HG03439 (cell line): ENCODE results near the gene ZNF821.
"Not testable (repeated sequence)": the region's sequence is repeated elsewhere in the genome, so short reads cannot be mapped to it uniquely, and the experiment has no call there.

Source experiments
- ATAC-seq: cut with Tn5 transposase; IDR thresholded peaks from one replicate; pipeline ENCODE4 v1.9.1; 2021; ENCODE audit warnings: mild to moderate bottlenecking, moderate library complexity; ENCODE audit not compliant: unreplicated experiment

The ZNF821 gene

DNA sequence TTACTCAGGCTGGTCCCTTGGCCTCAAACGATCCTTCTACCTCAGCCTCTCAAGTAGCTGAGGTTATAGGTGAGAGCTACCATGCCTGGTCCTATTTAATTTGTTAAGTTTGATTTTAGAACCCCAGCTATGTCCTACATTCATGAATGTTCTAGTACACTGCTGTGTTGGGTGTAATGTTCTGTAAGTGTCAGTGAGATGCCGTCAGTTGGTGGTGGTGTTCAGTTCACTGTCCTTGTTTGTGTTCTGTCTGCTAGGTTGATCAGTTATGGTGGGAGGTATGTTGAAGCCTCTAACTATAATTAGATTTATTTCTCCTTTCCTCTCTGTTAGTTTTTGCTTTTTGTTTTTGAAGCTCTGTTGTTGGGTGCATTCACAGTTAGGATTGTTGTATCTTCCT, 19.6 kb upstream of the ZNF821 start:
- no peak for ATAC-seq

DNA sequence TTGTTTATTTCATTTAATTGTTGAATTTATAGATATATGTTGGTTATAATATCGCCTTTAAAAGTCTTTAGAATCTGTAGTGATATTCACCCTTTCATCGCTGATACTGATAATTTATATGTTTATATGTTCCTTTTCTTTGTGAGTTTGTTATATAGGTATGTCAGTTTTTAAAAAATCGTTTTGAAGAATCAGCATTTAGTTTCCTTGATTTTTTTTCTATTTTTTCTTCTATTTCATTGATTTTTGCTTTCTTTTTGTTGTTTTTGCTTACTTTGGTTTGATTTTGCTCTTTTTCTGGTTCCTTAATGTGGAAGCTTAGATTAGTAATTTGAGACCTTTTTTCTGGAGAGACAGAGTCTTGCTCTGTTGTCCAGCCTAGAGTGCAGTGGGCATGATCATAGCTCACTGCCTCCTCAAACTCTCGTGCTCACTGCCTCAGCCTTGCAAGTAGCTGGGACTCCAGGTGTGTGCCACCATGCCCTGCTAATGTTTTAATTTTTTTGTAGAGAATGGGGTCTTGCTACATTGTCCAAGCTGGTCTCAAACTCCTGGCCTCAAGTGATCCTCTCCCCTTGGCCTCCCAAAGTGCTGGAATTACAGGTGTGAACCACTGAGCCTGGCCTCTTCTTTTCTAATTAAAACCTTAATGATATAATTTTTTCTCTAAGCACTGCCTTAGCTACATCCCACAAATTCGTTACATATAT, 18.8 kb upstream of the ZNF821 start:
- no peak for ATAC-seq

DNA sequence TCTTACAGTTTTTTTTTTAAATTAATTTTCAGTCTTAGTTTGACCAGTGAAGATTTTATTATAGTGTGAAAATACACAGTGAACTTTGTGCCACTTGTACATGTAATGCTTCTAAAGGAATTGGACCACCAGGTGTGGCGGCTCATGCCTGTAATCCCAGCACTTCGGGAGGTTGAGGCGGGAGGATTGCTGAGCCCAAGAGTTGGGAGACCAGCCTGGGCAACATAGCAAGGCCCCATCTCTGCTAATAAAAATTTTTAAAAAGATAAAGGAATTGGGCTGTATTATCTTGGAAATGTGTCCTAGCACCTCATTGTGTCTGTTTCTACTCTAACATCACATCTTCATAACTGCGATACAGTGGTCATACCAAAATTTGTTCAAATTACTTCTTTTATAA, 15.2 kb upstream of the ZNF821 start:
- ATAC-seq = no peak

DNA sequence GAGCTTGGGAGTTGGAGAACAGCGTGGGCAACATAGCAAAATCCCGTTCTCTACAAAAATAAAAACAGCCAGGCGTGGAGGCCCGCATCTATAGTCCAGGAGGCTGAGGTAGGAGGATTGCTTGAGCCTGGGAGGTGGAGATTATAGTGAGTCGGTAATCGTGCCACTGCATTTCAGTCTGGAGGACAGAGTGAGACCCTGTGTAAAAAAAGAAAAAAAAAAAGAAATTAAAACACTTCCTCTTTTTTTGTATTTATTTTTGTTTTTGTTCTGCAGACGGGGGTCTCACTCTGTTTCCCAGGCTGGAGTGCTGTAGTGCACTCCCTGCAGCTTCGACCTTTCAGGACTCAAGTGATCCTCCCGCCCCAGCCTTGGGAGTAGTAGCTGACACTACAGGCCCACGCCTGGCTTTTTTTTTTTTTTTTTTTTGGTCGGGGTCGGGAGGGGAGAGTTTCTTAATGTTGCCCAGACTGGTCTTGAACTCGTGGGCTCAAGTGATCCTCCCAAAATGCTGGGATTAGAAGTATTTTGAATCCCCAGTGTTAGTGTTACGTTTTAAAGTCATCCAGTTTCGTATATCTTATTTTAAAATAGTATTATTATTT, 12.9 kb upstream of the ZNF821 start:
- no peak for ATAC-seq

DNA sequence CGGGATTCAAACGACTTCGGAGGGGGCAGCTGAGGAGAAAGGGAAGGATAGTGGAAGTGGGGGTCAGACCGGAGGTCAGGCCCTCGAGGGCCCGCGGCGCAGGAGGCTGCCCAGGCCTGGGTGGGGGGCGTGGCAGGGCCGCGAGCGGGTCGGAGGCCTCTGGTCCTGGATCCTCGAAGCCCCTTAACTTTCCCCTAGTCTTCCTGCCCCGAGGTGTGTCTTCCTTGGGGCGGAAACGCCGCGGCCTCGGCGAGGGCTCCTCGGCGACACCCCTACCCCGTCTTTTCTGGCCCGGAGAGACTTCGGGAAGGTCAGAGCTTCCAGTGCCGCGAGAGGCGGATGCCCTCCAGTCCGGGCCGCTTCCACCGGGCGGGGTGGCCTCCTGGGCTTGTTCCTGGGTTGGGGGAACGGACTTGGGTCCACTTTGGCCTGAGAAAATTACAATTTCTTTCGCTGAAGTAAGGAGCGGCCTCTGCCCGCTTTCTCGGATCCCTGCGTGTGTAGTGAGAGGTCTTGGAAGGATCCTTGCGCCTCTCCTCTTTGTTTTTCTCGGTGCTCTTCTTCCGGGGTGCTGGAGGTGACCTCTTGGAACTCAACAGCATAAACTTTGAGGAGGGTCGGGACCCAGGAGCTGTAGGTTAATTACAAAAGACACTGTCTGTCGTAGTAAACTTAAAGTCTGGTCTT, 11.8 kb upstream of the ZNF821 start:
- ATAC-seq = peak; percentile 29

DNA sequence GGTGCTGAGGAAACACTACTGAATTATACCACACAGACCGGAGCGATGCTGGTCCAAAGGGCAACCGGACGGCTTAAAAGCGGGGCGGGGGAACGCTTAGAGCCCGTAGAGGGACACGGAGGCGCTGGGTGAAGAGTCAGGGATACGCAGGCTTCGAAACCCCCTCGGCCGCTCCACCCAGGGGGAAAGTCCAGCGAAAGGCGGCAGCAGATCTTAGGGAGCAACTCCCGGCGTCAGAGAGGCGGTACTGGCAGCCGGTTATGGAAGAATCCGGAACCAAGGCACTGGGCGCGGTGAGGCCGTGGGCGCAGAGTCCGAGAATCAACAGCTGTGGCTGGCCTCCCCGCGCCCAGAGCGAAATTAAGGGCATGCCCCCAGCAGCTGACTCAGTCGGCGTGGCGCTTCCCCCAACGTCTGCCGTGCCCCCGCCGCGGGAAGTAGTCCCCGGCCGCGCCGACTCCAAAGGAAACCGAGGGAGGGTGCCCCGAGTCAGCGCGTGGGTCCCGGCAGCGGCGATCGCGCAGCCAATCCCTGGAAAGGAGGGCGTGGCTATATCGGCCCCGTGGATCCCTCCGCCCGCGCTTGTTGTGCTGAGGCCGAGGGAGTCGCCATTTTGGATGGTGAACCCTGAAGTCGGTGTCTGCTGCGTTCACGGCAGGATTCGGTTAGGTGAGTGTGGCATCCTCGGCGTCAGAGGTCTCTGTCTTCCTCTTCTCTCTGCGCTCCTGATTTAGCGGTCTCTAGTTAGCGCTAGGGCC, 11.1 kb upstream of the ZNF821 start, which contains the start of gene IST1:
Gene IST1 (plus strand): TSS at position 611 of the 758 bp plus-strand sequence. CDS start 20,110 bp downstream, outside the sequence.
- ATAC-seq = peak; percentile 83

DNA sequence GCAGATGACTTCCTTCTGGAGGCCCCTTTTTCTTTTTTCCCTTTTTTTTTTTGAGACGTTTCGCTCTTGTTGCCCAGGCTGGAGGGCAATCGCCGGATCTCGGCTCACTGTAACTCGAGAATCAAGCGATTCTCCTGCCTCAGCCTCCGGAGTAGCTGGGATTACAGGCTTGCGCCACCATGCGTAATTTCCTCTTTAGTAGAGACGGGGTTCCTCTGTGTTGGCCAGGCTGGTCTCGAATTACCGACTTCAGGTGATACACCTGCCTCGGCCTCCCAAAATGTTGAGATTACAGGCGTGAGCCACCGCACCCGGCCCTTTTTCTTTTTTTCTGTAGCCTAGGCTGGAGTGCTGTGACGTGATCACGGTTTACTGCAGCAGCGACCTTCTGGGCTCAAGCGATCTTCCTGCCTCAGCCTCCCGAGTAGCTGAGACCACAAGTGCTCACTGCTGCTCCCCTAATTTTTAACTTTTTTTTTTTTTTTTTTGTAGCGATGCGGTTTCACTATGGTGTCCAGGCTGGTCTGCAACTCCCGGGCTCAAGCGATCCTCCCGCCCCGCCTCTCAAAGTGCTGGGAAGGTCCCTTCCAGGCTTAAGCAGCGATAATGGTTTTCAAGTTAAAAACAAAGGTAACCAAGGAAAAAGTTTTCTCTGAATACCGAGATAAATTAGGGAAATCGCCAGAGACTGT, 10.4 kb upstream of the ZNF821 start:
- ATAC-seq = no peak

DNA sequence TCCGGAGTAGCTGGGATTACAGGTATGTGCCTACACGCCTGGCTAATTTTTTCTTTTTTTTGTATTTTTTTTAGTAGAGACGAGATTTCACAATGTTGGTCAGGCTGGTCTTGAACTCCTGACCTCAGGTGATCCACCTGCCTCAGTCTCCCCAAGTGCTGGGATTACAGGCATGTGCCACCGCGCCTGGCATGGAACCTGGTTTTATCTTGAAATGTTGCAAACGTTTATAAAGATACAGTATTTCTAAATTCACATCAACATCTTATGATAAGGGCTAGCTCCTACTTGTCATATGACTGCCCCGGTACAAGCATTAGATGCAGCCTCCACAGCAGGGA, 9.9 kb upstream of the ZNF821 start:
- no peak for ATAC-seq

DNA sequence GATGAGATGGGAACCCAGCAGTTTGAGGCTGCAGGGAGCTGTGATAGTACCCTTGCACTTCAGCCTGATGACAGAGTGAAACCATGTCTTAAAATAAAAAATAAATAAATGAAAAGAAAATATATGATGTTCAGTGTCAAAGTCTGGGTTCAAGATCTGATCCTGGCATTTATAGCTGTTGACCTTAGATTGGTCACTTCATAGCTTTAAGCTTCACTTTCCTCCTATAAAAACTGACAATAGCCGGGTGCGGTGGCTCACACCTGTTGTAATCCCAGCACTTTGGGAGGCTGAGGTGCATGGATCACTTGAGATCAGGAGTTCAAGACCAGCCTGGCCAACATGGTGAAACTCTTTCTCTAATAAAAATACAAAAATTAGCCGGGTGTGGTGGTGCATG, 5.2 kb upstream of the ZNF821 start:
- no peak for ATAC-seq

DNA sequence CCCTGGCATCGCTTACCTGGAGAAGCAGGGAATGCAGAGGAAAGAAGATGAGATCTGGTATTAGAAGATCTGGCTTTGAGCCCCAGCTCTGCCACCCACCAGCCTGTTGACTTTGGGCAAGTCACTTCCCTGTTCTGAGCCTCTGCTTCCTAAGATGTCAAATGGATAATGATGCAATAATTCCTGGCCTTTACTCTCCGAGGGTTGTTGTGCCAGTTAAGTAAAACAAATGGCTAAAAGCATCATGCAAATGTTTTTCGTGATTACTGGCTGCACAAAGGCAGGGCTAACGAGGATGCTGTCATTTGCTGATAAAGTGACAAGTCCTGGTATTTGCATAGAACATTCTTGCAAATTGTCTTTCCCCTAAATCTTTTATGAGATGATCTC, 1.3 kb upstream of the ZNF821 start:
- ATAC-seq = no peak

DNA sequence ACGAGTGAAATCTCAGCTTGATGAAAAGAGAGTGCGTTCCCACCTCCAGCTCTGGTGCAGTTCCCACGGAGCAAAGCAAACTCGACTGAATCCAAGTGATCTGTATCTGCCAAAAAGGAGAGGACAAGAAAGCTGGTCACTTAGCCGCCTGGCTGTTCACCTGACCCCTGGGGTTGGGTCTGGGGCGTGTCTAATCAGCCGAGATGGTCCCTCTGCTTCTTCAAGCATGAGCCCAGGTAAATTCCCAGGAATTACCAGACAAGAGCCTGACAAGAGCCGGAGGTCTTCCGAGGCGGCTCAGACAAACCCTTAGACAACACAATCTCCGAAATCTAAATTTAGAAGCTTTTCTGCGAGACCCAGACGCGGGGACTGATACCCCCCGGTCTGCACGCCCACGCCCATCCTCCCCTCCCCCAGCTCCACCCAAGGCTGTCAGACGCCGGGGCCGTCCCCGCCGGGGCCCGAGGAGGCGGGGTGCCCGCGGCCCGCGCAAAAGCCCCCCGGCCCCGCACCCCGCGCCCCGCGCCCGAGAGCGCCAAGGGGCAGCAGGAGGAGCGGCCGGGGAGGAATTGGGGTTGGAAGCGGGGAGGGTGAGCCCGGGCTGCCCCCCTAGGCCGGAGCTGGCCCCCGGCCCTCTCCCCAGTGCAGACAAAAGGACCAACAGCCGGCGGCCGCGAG, 674 bp downstream of the ZNF821 start:
- peak; percentile 47 for ATAC-seq

DNA sequence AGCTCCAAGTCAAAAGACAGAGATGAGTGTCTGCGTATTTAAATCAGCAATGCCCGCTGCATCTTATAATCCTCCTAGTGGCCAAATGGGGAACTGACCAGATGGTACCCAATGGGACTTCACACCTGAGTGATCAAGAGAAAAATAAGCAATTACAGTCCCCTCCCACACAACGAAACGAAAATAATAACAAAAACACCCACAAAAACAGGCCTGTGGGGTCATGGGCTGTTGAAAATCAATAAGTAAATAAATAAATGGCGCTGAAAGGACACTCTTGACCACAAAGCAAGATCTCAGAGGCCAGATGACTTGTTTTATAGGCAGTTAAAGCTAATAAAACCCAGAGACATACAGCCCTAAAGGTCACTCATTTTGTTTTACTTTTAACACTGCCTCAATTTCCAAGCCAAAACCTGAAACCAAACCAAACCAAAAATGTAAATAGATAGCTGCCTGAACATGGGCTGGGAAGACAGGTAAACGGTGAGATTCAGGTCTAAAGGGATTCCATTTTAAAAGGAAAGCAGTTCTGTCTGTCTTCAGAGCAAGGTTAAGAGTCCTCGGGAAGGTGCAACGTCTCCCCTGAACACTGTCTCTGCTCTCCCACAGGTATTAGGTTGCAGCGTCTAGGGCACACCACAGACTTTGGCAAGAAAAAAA, 1.3 kb downstream of the ZNF821 start:
- peak; percentile 52 for ATAC-seq

DNA sequence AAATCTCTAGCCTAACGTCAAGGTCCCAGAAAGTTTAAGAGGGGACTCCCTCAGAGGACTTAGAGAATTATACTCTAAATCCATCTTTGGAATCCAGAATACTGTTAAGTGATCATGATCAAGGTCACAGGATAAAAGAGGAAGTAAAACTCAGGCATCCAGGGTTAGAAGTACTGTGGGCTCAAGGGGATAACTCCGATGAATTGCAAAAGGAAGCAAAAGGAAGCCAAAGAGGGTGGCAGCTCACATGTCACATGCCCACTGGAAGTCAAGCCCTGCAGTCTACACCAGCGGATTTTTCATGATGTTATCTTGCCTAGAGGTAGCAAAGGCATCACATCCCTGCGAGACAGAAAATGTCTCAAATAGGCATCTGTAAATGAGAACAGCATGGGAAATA, 3.8 kb downstream of the ZNF821 start:
- no peak for ATAC-seq

DNA sequence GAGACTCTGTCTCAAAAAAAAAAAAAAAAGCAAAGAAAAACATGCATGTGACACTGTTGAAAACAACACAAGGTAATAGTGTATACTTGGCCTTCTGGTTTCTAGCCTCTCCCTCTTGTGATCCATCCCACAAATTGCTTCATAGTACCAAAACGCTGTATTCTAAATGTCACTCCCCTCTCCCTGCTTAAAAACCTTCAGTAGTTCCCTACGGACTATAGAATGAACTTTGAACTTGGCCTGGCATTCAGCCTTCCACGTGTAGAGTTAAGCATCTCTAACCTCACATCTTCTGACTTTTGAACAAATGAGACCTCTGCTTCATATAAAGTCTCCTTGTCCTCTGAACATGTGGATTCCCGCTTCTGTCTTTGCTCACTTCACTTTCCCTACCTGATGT, 5.1 kb downstream of the ZNF821 start:
- ATAC-seq = no peak

DNA sequence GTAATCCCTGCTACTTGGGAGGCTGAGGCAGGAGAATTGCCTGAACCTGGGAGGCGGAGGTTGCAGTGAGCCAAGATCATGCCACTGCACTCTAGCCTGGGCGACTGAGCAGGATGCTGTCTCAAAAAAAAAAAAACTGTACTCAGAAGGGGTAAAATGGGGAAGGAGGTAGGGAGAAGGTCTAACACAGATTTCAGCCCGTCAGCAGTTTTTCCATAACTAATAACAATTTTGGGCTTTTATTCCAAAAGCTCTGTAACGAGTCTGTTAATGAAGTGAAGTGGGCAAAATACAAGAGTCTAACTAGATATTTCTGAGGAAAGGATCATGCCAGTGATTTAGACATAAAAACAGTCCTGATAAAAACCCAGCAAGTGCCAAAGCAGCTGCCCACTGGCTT, 10.8 kb downstream of the ZNF821 start:
- ATAC-seq = no peak

DNA sequence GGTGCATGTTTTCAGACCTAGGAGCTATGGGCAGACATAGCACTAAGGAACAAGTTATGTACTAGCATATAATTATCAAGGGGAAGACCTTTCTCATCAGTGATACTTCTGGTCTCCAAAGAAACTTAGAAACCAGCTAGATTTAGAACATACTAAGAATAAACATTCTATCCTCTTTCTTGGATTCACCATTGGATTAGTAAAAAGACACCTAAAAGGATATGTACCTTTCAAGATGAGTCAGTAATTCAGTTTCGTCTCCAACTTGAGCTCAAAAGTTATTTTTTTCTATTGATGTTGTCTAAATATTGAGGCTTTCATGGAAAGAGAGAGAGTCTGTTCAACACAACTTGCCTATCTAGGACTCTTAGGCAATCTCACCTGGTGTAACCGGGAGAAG, 13.2 kb downstream of the ZNF821 start:
- ATAC-seq = no peak

DNA sequence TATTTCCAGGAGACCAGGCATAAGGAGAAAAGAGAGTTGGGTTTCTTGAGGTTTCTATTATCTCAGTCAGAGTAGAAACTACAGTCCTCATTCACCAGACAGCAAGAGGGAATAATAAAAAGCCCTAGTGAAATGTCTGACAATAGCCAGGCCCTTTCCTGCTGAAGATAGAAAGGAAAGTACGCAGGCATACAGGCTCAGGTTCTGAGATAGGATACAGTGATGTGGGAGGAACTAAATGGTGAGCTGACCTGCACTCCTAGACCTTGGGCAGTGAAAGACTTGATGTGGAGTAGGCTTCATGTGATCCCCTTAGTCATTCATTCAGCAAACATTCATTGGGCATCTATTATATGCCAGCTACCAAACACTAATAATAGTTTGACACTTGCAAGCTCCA, 14.9 kb downstream of the ZNF821 start:
- ATAC-seq = no peak

DNA sequence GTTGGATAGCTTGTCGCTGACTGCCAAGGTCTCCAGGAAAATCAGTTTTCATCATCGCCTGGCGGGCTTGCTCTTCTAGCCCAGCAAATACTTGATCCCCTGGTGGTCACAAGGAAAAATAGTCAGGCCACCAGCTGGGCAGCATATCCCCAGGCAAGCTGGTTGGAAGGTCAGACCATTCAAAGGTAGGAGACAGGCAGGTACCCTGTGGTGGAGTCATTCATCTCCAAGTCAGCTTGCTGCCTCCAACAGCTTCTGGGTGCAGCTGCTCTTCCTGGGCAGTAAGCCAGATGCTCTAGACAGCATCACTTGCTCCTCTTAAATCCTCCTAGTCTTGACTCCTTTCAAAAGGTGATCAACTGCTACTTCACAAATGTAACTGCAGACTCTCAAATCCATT, 16.0 kb downstream of the ZNF821 start:
- ATAC-seq = no peak

DNA sequence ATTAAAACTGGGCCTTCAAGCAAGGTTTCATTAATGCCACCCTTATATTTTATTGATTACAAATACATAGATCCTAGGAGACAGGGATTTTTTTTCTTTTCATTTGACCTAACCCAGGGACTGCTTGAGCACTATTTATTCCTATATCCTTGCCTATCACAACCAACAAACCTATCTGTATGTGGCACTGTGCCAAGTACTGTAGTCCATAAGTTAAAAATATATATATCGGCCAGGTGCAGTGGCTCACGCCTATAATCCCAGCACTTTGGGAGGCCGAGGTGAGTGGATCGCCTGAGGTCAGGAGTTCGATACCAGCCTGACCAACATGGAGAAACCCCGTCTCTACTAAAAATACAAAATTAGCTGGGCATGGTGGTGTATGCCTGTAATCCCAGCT, 16.8 kb downstream of the ZNF821 start:
- not testable (repeated sequence) for ATAC-seq
